ENCODE results near the gene TXK. TPM values are rescaled to one million over a fixed set of nuclear protein-coding genes. Genes with fewer than 3 reads are reported as not detected.

TXK gene
- total RNA-seq, 1 donor from 2014 or later, result not detected

GRCh38 chr4:48085821-48086589 is 48.0 kb downstream of the TXK start:
- Mint-ChIP-seq H3K36me3 (ENCODE audit: unreplicated experiment) (no peaks in the 10 kb centered on the region), H3K4me3 (ENCODE audit: unreplicated experiment) (no peak overlapping the region), H3K9me3 (ENCODE audit: unreplicated experiment) (no peaks in the 10 kb centered on the region), H3K27me3 (ENCODE audit: unreplicated experiment) (peaks cover 28% of the 10 kb centered on the region), H3K4me1 (ENCODE audit: unreplicated experiment) (peaks cover 9% of the 10 kb centered on the region), H3K27ac (ENCODE audit: unreplicated experiment) (no peak overlapping the region)
- DNase-seq (ENCODE audit: extremely low spot score, unreplicated experiment), result no peak
- TF ChIP-seq, protein P1, sequence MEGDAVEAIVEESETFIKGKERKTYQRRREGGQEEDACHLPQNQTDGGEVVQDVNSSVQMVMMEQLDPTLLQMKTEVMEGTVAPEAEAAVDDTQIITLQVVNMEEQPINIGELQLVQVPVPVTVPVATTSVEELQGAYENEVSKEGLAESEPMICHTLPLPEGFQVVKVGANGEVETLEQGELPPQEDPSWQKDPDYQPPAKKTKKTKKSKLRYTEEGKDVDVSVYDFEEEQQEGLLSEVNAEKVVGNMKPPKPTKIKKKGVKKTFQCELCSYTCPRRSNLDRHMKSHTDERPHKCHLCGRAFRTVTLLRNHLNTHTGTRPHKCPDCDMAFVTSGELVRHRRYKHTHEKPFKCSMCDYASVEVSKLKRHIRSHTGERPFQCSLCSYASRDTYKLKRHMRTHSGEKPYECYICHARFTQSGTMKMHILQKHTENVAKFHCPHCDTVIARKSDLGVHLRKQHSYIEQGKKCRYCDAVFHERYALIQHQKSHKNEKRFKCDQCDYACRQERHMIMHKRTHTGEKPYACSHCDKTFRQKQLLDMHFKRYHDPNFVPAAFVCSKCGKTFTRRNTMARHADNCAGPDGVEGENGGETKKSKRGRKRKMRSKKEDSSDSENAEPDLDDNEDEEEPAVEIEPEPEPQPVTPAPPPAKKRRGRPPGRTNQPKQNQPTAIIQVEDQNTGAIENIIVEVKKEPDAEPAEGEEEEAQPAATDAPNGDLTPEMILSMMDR (IDR thresholded peaks at IDR 0.05), result no peak

- Mint-ChIP-seq H3K9me3 (ENCODE audit: unreplicated experiment) (no peaks in the 10 kb centered on the region), H3K27me3 (ENCODE audit: unreplicated experiment) (peaks cover 16% of the 10 kb centered on the region), H3K36me3 (ENCODE audit: unreplicated experiment) (no peaks in the 10 kb centered on the region), H3K27ac (ENCODE audit: unreplicated experiment) (no peak overlapping the region), H3K4me3 (ENCODE audit: unreplicated experiment) (no peak overlapping the region), H3K4me1 (ENCODE audit: unreplicated experiment) (peaks cover 20% of the 10 kb centered on the region)
- DNase-seq (ENCODE audit: extremely low spot score, unreplicated experiment), result no peak
- TF ChIP-seq, protein P1 (IDR thresholded peaks at IDR 0.05), result no peak
Observed at GRCh38 chr4:48082956-48083355, 51.1 kb downstream of the TXK start.

DNA sequence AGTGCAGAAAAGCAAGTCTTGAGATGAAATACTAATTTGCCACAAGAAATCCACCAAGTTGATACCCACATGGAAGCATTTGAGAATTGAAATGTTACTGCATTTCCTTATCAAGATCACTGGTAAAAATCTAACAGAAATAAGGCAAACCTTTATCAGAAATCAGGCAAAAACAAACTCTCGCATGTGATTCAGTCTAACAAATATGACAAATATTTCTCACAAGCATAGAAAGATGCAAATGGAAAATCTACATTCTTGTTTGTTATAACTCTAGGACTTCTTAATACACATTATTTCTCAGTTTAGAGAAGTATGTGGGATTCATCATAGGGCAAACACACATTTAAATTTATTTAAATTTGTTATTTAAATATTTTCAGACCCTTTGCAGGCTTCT is 52.9 kb downstream of the TXK start:
- Mint-ChIP-seq H3K36me3 (ENCODE audit: unreplicated experiment) (no peaks in the 10 kb centered on the region), H3K9me3 (ENCODE audit: unreplicated experiment) (no peaks in the 10 kb centered on the region), H3K27me3 (ENCODE audit: unreplicated experiment) (peaks cover 11% of the 10 kb centered on the region), H3K4me3 (ENCODE audit: unreplicated experiment) (no peak overlapping the region), H3K4me1 (ENCODE audit: unreplicated experiment) (peaks cover 20% of the 10 kb centered on the region), H3K27ac (ENCODE audit: unreplicated experiment) (no peak overlapping the region)
- TF ChIP-seq, protein P1 (IDR thresholded peaks at IDR 0.05), result no peak
- no peak for DNase-seq (ENCODE audit: extremely low spot score, unreplicated experiment)

GRCh38 chr4:48079972-48080391 is 54.1 kb downstream of the TXK start:
- Mint-ChIP-seq H3K9me3 (ENCODE audit: unreplicated experiment) (no peaks in the 10 kb centered on the region), H3K27me3 (ENCODE audit: unreplicated experiment) (peaks cover 5% of the 10 kb centered on the region), H3K36me3 (ENCODE audit: unreplicated experiment) (no peaks in the 10 kb centered on the region), H3K27ac (ENCODE audit: unreplicated experiment) (no peak overlapping the region), H3K4me1 (ENCODE audit: unreplicated experiment) (peaks cover 20% of the 10 kb centered on the region), H3K4me3 (ENCODE audit: unreplicated experiment) (no peak overlapping the region)
- no peak for DNase-seq (ENCODE audit: extremely low spot score, unreplicated experiment)
- TF ChIP-seq, protein P1 (IDR thresholded peaks at IDR 0.05), result no peak

DNA sequence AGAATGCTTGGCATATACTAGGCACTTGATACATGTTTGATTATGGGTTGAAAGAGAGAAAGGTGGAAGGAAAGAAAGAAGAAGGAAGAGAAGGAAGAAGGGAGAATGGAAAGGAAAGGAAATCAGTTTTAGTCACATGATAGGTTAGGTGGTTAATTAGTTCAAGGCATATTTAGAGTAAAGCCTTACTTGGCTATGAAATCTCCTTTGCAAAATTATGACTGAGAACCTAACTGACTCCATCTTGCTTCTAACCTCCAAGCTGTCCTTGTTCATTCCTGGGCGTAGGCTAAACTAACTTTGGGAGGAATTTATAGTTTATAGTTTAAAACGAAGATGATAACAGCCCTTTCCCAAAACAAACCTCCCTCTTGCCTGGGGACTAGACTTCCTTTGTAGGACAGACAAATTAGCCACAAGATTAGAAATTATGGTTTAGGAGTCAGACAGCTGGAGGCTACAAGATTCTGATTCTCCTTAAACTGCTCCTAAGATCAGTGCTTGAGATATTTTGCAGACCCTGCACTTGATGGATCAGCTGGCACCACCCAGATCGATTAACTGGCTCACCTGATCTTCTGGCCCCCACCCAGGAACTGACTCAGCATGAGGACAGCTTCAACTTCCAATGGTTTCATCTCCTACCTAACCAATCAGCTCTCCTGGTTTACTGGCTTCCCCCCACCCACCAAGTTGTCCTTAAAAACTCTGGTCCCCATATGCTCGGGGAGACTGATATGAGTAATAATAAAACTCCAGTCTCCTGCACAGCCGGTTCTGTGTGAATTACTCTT is 55.0 kb downstream of the TXK start:
- H3K27ac Mint-ChIP-seq (ENCODE audit: unreplicated experiment), result no peak overlapping the region
- no peaks in the 10 kb centered on the region for H3K9me3 Mint-ChIP-seq (ENCODE audit: unreplicated experiment)

More for the DNA sequence above, 55.0 kb downstream of the TXK start:
- Mint-ChIP-seq H3K4me3 (ENCODE audit: unreplicated experiment) (no peak overlapping the region), H3K27me3 (ENCODE audit: unreplicated experiment) (peaks cover 8% of the 10 kb centered on the region), H3K4me1 (ENCODE audit: unreplicated experiment) (peaks cover 20% of the 10 kb centered on the region), H3K36me3 (ENCODE audit: unreplicated experiment) (no peaks in the 10 kb centered on the region)
- TF ChIP-seq, protein P1 (IDR thresholded peaks at IDR 0.05), result no peak
- DNase-seq (ENCODE audit: extremely low spot score, unreplicated experiment), result no peak
